ENCODE data around the gene PMM1.
A peak's percentile ranks its signal among the peaks of the same experiment; 100 is the strongest.
"Not testable (repeated sequence)": the region's sequence is repeated elsewhere in the genome, so short reads cannot be mapped to it uniquely, and the experiment has no call there.

The PMM1 gene

DNA sequence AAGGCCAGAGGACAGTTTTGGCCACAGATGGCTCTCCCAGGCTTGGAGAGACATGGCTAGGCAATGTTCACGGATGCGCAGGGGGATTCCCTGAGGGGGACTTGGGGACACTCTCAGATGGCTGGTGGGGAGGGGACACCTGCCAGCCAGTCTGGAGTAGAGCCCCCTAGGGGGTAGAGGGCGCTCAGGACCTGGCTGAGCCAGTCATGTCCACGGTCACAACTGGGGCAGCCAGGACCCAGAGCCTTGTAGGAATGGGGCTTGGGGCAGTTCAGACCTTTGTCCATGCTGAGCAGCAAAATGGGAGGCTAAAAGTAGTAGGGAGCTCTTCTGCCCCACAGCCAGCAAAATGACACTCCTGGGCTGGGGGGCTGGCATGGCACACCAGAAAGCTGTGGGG is 27.2 kb downstream of the PMM1 start:
- no peak for FAIRE-seq

DNA sequence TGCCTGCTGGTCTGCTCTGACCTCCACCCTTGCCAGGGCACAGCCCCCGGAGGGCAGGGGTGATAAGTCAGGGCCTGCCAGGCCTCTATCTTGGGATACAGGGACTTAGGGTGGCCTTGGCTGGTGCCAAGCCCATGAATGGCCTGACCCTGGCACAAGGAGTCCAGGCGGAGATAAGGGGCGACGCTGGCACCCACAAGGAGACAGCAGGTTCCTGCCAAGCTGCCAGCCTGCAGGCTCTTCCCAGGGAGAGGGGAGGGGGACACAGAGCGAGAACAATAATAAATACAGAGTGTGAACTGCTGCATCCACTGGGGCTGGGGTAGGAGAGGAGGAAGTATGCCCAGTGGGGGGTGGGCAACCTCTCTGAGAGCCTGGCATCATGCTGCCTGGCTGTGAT is 27.9 kb downstream of the PMM1 start:
- FAIRE-seq = no peak

DNA sequence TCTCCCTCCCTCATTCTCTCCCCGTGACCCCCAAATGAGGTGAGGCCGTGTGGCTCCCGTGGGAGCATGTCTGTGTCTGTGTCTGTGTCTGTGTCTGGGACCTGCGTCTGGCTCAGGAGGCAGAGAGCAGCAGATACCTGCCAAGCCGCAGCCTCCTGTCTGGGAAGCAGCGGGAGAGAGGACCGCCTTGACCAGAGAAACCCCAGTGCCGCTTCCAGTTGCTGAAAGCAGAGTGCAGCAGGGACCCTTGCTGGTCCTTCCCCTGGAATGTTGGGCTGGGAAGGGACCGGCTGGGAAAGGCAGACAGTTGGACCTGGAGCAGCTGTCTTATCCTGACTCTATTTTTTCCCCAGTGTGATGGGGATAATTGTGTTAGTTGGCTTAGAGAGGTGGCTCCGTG is 28.3 kb downstream of the PMM1 start:
- FAIRE-seq = no peak

DNA sequence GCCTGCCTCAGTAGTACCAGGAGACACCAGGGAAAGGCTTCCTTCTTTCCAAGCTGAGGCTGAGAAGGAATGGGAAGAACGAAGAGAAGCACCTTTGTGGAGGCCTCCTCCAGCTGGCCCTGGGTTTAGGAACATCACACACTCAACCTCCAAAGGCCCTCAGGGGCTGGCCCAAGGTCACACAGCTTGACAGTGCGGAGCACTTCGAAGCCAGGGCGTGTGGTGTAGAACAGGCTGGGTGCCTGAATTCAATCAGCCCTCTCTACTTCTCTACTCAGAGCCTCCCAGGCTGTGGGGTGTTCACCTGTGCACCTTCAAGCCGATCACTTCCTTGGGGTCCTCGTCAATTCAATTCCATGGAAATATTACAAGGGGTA is 29.6 kb downstream of the PMM1 start:
- FAIRE-seq = no peak

DNA sequence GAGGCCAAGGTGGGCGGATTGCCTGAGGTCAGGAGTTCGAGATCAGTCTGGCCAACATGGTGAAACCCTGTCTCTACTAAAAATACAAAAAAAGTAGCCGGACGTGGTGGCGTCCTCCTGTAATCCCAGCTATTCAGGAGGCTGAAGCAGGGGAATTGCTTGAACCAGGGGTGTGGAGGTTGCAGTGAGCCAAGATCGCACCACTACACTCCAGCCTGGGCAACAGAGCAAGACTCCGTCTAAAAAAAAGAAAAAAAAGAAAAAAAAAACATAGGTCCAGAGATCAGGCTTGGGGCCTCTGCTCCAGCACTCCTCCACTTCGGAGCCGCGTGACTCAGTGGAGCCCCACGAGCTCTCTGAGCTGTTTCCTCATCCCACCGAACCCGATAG is 31.4 kb downstream of the PMM1 start:
- not testable (repeated sequence) for FAIRE-seq

DNA sequence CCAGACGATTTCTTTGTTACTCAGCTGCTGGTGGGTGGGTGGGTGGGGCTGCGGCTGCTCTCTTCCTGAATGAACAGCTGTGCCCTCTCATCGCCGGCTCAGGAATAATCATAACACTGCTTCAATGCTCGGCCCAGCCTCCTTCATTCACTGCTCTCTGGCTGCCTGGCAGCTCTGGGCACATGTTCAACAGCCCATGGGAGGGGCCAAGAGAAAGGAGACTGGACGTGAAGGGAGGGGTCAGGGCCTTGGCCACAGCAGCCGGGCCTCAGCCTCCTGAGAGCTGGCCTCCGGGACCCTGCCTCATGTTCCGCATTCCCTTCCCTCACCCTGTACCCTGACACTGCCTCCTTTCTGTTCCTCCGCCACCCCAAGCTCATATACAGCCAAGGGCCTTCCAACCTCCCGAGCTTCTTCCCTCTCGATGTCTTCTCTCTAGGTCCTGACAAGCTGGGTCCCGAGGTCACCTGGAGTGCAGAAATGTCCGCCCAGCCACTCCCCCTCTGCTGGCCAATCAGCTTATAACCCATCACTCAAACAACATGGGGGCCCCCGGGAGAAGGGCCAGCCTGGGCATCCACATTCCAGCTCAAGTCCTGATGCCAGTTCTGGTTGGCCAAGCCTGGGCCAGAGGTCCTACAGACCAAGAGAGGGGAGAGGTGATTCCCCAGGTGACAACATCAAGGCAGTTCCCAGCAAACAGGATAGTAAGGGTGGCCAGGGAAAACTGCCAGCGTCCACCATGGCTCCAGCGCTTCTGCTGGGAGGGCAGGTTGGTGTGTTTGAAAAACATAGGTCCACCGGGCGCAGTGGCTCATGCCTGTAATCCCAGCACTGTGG is 32.0 kb downstream of the PMM1 start:
- no peak for FAIRE-seq

DNA sequence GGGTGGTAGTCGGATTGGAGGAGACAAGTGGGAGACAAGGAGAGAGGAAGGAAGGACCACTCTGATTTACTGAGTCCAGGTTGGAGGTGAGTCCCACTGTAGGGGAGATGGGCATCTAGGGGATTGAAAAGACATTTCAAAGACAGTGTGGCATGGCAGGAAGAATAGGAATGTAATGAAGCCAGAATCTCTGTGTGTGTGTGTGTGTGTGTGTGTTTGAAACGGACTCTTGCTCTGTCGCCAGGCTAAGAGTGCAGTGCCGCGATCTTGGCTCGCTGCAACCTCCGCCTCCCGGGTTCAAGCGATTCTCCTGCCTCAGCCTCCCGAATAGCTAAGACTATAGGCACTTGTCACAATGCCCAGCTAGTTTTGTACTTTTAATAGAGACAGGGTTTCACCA is 33.1 kb downstream of the PMM1 start:
- no peak for FAIRE-seq

DNA sequence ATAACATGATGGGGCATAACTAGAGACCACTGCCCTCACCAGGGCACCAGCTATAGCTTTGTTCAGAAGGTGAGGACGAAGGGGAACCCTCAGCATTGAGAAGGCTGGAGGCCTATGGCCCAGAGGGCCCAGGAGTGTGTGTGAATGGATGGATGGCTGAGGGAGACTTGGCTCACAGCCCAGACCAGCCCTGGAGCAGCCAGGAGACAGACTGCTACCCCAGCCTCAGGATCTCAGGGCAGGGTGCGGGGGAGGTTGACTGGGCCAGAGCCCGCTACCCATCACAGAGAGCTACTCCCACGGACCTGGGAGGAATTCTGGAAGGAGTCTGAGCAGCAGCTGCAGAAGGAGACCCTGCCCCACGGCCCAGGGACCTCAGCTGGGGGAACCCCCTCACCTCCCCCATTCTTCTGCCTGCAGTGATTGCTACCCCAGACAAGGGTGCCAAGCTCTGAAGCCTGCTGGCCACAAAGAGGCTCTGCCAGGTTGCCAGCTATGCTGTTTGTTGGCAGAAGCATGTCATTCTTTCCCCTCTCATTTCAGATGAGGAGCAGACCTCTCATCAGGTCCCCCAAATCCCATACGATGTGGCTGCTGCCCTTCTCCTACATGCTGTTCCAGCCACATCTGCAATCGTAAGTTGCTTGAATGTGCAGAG is 34.2 kb downstream of the PMM1 start:
- no peak for FAIRE-seq

DNA sequence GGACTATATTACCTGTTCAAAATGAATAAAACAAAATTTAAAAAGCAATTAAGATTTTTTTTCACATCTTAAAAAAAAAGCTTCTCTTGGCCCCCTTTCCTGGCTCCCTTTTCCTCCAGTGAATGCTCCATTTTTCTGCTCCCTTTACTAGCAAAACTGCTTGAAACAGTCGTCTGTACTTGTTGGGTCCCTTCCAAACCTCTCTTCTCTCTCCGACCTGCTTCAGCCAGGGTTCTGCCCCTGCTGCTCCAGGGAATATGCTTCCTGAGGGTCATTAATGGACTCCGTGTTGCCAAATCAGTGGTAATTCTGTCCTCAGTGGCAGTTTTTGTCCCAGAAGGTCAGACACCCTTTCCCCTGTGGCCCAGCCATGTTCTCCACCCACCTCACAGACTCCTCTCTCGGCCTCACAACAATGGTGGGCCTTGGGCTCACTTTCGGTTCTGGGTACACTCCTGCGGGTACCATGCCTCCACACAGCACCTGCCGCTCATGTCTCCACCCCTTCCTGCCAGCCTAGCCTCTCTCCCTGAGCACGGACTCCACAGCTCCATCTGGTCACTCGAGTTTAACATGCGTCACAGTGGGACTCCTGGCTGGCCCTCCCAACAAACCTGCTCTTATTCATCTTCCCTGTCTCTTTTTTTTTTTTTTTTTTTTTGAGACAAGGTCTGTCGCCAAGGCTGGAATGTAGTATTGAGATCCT is 37.6 kb downstream of the PMM1 start:
- no peak for FAIRE-seq

DNA sequence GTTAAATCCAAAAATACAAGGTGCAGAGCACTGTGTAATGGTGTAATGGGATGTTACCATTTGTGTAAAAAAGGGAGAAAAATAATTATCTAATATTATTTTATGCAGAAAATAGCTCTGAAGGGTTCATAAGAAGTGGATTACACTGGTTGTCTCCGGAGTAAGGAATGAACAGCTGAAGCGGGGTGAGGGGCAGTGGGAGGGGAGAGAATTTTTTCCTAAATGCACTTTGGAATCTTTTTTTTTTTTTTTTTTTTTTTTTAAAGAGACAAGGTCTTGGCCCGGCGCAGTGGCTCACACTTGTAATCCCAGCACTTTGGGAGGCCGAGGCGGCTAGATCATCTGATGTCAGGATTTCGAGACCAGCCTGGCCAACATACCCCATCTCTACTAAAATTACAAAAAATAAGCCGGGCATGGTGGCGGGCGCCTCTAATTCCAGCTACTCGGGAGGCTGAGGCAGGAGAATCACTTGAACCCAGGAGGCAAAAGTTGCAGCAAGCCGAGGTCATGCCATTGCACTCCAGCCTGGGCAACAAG is 38.6 kb downstream of the PMM1 start:
- FAIRE-seq = no peak

DNA sequence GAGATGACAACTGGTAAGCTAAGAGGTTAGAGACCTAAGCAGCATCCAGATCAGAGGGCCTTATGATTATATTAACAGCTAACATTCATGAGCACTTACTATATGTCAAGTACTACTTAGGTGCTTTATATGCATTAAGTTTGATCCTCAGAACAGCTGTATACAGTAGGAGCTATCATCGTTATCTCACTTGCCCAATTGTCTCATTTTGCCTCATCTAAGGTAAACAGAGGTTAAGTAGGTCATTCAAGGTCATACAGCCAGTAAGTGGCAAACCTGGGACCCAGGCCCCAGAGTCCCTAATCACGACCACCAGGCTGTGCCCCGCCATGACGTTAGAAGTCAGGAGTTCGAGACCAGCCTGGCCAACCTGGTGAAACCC is 40.8 kb downstream of the PMM1 start:
- FAIRE-seq = no peak

DNA sequence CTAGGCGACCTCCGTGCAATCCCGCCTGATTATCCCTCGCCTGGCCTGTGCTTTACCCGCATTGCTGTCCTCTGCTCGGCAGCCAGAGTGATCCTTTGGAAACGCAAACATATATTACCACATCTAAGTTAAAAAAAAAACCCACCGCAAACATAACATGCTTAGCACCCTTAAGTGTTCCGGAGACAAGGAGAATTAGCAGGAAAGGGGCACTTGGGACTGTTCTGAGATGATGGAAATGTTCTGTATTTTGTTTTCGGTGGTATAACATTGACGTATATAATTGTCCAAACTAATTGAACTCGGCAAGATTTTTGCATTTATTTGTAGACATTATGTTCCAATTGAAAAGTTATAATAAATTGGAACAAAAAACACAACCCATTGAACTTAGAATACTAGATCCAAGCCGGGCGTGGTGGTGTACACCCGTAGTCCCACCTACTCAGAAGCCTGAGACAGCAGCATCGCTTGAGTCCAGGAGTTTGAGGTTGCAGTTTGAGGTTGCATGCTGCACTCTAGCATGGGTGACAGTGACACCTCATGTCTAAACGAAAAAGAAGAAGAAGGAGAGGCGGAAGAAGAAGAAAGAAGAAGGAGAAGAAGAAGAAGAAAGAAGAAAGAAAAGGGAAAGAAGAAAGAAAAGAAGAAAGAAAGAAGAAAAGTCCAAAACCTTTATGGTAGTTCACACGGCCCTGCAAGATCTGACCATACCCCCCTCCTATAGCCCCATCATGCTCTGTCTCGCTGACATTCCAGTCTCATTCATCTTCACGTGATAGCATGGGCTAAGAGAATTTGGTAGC is 44.8 kb downstream of the PMM1 start:
- no peak for FAIRE-seq

DNA sequence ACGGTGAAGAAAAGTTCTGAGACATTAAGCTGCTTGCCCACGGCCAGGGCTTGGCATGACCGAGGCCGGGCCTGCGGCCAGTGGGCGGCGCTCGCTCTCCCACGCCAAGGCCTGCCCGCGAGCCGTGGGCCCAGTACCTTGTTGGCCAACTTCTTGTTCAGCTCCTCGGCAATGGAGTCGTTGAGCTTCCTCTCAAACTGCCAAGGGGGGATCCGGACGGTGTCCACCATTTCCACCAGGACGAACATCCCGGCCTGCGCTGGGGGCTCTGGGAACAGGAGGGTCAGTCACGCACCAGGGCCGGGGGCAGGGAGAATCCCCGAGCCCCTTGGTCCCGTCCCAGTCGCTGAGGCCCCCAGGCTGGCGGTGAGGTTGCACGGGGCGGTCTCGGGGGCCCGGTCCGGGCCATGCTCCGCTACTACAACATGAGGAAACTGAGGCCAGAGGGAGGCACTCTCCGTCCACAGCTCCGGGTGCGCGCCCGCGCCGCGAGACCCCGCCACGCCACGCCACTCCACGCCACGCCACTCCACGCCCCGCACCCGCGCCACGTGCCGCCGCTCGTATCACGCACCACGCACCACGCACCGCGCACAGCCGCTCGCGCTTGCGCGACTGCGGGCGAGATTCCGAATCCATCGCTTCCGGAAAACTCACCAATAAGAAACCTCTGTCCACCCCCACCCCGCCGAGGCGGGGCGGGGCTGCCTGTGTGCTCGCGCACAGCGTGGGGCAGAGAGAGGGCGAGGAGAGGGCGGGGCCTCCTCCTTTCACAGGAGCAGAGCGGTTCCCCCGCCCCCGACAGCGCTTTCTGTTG is 45.6 kb downstream of the PMM1 start, which contains the start of gene POLR3H:
Gene POLR3H (minus strand): TSS at position 617 of the 817 bp plus-strand sequence. CDS start 369 bp downstream, at position 248.
- FAIRE-seq = peak; percentile 91

DNA sequence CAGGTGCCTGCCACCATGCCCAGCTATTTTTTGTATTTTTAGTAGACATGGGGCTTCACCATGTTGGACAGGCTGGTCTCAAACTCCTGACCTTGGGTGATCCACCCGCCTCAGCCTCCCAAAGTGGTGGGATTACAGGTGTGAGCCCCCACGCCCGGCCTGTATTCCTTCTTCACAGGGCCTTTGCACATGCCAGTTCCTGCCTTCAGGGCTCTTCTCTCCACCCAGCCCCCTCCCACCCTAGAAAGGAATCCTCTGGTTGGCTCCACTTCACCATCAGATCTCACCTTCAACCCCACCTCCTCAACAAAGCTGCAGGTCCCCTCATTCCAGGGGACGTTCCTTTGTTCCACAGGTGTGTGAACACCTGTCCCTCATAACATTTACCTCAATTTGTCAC is 47.4 kb downstream of the PMM1 start:
- no peak for FAIRE-seq

DNA sequence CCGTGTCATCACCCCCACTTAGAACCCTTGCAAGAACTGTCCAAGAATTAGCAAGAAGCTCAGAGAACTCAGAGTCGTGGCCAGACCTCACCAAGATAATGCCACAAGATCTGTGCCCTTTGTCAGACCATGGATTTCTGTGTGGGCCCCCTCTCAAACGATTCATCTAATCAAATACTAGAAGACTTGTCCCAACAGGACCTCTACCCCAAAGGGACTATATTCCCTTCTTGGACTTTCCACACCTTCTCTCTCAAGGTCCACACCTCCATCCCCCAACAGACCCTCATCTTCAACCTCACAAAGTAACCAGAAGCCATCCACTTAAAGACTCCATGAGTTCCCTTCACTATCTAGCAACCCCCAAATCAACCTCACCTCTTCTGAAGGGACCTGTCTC is 48.2 kb downstream of the PMM1 start:
- FAIRE-seq = no peak

DNA sequence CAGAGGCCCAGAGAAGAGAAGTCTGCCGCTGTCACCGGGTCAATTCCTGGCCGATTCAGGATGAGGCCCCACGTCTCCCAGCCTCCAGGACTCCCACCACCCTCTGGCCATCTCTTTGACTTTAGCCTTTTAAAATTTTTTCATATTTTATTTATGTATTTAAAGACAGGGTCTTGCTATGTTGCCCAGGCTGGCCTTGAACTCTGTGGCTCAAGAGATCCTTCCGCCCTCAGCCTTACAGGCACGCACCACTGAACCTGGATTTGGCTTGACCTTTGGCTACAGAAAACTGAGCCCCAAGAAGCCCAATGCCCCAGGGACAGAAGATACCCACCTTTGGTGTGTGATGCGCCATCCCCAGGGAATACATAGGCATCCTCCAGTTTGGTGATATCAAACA is 49.3 kb downstream of the PMM1 start:
- no peak for FAIRE-seq

DNA sequence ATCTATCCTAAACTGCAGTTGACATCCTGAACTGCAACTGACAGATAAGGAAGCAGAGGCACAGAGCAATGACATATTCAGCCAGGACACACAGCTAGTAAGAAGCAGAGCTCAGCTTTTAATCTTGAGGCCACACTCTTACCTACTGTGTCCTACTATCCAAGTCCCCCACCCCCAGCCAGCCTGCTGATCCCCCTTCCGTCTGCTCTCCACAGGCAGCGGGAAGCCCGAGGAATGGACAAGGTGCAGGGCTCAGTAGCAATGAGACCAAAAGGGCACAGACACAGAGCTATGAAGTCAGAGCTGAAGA is 49.7 kb downstream of the PMM1 start:
- no peak for FAIRE-seq

DNA sequence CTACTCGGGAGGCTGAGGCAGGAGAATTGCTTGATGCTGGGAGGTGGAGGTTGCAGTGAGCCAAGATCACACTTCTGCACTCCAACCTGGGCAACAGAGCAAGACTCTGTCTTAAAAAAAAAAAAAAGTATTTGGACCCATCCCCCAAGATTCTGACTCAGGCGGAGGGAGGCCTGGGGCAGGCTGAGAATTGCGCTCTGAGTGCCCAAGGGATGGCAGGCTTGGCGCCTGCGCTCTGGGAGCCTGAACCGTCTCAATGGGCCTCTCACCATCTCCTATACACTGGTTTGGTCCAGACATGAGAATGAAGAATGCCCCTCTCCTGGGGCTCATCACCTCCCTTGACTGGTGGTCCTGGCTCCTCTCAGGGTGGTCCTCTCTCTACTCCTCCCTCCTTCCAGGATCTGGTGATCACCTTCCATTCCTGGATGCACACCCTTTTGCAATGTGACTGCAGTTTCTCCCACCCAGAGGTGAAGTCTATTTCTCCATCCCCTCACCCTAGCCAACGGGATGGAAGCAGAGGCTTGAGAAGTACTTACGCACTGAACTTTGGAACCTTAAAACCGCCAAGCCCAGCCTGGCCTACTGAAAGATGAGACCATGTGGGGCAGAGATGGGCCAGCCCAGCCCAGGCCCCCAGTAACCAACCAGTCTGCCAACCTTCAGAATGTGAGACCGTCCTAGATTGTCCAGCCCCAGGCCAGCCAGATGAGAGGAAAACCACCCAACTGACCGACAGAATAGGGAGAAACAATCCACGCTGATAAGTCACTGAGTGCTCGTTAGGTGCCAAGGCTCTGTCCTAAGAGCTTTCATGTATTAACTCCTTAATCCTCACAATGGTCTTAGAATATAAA is 50.3 kb downstream of the PMM1 start:
- no peak for FAIRE-seq

DNA sequence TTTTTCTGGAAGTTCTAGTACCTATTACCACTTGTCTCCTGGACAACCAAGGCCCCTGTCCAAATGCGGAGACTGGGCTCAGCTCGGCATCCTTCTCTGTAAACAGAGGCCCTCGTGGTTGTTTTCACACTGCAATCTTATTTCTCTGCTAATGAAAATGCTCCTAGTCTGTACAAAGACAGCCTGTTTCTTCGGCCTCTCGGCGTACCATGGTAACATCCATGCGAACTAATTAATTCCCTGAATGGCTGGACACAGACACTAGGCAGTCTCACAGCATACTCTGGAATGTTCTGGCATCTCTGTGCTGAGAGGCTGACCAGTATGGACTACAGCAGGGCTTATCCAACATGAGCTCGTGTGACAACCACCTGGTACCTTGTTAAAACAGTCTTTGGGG is 51.1 kb downstream of the PMM1 start:
- FAIRE-seq = no peak

DNA sequence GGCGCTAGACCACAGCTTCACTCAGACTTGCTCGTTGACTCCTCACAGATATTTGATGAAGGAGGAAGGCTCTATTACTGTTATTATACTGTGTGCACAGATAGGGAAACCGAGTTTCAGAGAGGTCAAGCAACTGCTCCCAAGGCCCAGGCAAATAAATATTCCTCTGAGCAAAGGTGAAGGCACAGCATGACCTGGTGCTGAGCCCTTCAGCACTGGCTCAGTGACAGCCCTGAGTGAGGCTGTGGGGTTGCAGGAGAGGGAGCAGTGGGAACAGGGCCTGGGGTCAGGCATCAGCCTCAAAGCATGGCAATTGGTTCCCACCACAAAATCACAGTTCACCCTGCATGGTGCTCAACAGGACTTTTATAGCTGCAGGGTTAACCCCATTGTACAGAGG is 52.4 kb downstream of the PMM1 start:
- no peak for FAIRE-seq

DNA sequence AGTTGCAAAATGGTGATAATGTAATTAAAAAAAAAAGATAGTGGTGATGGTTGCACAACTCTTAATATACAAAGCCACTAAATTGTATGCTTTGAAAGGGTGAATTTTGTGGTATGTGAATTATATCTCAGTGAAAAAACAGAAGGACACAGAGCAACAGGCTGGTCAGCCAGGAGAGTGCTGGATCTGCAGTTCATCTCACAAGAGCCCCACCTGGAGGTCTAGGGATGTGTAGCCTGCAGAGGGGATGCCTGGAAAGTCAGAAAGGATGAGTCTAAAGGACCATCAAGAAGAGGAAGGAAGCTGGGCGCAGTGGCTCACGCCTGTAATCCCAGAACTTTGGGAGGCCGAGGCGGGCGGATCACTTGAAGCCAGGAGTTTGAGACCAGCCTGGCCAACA is 54.4 kb downstream of the PMM1 start:
- no peak for FAIRE-seq
